Sigmoid colon (tissue), 4 donors: ENCODE measurements around the gene SELENON.

Source experiments
- CTCF ChIP-seq, 4 experiments: fragments of 450-650 bp in 3 of 4; fragments of 200-600 bp in 1 of 4; IDR thresholded peaks; one replicate each; pipeline ENCODE4 v1.5.1; 2016 to 2019; ENCODE audit warnings: antibody characterized with exemption in 4 of 4, mild to moderate bottlenecking in 3 of 4, moderate library complexity in 2 of 4
- POLR2A ChIP-seq, 2 donors: fragments of 450-650 bp; IDR thresholded peaks; one replicate each; pipeline ENCODE4 v1.6.1; 2016; ENCODE audit warnings: antibody characterized with exemption in 2 of 2, mild to moderate bottlenecking in 2 of 2, moderate library complexity in 2 of 2
- POLR2AphosphoS5 ChIP-seq, 4 donors: sonication (generic); formaldehyde crosslinking; IDR thresholded peaks; one replicate each; pipeline ENCODE4 v1.6.1; 2017; ENCODE audit warnings: antibody characterized with exemption in 4 of 4

- TF ChIP-seq CTCF (IDR thresholded peaks at IDR 0.05) (no peak), POLR2AphosphoS5 (IDR thresholded peaks at IDR 0.05) (no peak), POLR2A (IDR thresholded peaks at IDR 0.05) (no peak)
Observed at GRCh38 chr1:25794325-25794724, 5.7 kb upstream of the SELENON start.
